GM18951 (cell line): ENCODE results near the gene FGD2.

Experiments
- POLR2A ChIP-seq: IDR thresholded peaks from 4 replicates; pipeline ENCODE4 v1.6.1; 2011; ENCODE audit warnings: mild to moderate bottlenecking; ENCODE audit not compliant: insufficient read length, insufficient read depth; ENCODE audit errors: extremely low read depth
- in situ Hi-C: fragments of 300-500 bp; cut with MboI; formaldehyde crosslinking; loops from one replicate; pipeline ENCODE4 v1.12.0; 2022; ENCODE audit warnings: low sequenced_read_pairs, mixed read lengths, inconsistent platforms; ENCODE audit not compliant: unreplicated experiment

FGD2 gene

DNA sequence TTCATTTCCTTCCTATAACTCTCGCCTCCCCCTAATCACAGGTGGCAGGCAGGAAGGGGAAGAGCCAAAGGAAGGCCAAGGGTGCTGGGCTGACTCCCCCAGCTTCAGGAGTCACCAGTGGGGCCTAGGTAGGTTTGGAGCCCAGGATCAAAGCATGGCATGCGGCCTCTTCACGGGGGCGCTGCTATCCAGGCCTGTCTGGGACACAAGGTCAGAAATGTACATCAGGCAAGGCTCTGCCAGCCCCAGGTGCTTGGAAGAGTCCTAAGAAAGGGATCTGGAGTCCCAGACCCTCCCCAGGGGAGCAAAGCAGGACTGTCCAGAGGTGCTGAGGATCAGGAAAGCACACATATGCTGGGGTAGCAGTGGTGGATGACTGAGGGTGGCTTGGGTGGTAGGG lies 40.5 kb upstream of the FGD2 start:
- in situ Hi-C loops: no loop called here
- no peak for TF ChIP-seq POLR2A

DNA sequence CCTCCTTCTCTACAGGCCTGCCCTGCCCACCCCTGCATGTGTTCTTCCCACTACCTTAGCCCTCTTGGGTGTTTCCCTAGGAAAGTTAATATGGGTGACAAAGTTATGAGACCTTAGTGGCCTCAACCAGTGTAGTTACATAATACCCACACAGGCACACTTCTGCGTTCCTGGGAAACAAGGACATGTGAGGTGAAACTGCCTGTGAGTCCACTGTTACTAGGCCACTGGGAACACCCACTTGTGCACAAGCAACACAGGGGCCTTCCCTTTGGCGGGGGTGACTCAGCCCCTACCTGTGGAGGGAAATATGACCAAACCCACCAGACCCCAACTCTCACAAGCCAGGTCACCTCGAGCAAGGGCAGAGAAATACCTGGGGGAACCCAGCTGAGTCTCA lies 38.2 kb upstream of the FGD2 start:
- TF ChIP-seq POLR2A: no peak
- in situ Hi-C loops: no loop called here

DNA sequence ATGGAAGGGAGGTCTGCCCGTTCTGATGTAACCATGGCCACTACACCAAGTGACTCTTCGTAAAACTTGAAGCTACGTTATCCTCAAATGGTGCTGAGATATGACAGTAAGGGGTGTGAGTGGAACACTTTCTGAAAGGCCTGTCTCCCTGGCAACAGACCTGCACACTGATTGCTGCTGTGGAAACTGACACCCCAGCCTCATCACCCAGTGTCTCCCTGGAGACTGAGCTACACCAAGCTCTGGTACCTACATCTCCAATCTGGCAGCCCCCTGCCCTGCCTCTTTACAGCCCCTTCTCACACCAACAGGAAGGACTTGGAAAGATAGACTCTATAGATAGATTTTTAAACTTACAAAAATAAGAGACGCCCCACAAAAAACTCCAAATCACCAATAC lies 37.7 kb upstream of the FGD2 start:
- in situ Hi-C loops: no loop called here
- no peak for TF ChIP-seq POLR2A

DNA sequence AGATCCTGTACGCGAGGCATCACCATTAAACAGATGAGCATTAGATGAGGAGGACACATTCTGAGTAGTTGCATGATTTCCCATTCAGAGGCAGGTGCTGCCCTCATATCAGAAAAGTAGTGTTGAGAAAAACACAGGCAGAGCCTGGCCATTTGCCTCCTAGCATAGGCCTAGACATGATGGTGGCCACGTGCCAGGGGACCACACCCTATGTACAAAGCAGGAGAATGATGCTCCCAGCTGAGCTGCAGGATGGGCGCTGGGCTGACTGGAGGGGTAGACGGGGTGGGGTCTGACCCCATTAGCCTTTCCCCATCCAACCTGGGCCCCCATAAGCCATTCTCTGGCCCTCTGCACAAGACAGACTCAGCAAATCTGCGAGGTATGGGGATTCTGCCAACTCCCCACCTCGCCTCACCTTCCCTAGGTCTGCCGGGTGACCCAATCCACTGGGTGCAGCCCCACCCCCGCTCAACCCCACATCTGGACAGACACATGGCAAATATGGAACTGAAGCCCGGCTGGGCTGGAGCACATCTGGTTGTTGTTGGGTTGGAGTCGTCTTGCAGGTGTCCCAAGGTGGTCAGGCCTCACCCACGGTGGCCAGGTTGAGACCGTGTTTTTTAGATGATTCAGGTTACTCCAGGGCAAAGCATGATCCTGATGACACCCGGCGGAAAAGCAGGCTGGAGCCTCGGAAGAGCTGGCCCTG lies 37.0 kb upstream of the FGD2 start:
- TF ChIP-seq POLR2A: no peak
- in situ Hi-C loops: no loop called here

DNA sequence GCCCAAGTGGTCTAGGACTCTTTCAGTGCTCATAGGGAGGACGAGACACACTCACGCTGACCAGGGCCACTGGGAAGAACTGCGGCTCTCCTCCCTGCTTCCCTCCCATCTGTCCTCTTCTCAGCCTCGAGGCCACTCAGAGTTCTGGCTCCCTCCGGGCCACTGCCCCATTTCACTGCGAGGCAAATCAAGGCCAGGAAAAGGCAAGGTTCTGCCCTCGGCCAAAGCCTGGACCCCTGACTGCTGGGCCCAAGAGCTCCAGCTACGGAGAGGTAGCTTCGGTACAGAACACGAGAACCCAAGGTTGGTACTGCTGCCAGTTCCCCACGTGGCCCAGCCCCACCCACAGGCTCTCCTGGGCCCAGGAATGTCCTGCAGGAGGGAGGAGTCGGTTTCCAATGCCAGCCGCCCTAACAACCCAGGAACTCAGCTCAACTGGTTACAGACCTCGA lies 36.2 kb upstream of the FGD2 start:
- no peak for TF ChIP-seq POLR2A
- in situ Hi-C loops: no loop called here

DNA sequence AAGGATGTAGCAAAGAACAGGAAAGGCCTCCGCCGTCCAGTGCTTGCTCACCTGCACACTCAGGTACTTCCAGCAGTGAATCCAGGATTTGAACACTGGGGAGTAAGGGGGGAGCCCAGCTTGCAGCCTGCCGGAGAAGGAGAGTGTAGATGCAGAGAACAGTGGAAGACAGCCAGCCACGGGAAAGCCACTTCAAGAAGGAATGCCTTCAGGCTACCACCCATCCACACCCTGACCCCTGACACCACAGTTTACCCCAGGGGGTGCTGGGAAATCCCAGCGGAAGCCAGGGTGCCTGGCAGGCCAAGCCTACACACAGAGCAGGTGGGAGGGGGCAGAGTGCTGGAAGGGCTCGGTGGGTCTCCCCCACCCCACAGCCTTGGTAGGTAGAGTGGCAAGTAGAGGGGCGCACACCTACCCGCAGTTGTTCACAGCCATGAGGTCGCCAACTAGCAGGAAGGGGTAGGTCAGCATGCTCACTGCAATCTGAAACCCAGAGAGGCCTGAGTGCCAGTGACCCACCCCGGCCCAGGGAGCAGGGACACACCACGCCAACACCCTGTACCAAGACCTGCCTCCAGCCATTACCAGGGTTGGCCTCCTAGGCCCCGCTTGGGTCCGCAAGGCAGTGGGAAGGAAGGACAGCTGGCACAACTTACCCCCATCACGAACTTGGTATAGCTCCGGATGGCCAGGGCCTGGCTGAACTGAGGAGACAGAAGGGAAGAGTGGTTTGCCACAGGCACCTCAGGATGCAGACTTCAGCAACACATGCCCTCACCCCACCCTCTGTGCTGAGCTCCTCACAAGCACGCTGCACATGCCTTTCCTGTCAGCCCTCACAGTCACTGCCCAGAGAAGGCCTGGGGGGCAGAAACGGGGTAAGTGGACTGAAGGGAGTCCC lies 35.2 kb upstream of the FGD2 start:
- no peak for TF ChIP-seq POLR2A
- in situ Hi-C loops: no loop called here

DNA sequence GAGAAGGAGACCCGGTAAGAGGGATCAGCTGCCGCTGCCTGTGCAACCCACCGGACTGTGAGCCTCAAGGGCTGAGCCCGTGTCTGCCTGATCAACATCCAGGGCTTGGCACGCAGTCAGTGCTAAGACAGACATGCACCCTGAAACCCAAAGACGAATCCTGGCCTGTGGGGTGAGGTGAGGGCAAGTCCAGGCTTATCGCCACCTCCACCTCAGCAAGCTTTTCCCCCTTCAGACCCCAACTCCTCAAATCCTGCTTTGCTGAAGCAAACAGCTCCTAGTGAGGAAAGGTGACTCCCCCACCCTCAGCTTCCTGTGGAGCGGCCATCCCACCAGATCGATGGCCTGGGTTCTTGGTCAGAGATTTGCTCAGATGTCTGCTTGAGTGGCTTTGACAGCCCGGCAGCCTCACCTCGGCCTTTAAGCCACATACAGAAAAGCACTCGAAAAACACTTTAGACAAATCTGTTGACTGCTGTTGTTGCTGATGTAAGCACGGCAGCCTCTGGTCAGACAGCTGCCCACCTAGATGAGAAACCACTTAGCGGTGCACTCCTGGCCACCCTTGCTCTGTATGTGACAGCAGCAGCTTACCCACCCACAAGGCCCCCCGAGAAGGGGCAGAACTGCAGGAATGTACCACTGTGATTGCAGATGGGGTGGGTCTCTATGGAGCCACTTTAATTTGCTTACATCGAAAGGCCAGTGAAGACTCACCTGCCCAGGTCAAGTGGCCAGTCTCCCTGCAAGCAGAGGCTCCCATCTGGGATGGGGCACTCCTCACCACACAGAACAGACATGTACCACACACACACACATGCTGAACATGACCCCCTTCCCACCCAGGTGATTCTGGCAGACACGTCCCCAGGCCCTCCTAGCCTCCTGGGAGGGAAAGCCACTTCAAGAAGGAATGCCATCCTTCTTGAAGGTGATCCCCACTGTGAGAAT lies 34.3 kb upstream of the FGD2 start:
- in situ Hi-C loops: no loop called here
- TF ChIP-seq POLR2A: no peak

DNA sequence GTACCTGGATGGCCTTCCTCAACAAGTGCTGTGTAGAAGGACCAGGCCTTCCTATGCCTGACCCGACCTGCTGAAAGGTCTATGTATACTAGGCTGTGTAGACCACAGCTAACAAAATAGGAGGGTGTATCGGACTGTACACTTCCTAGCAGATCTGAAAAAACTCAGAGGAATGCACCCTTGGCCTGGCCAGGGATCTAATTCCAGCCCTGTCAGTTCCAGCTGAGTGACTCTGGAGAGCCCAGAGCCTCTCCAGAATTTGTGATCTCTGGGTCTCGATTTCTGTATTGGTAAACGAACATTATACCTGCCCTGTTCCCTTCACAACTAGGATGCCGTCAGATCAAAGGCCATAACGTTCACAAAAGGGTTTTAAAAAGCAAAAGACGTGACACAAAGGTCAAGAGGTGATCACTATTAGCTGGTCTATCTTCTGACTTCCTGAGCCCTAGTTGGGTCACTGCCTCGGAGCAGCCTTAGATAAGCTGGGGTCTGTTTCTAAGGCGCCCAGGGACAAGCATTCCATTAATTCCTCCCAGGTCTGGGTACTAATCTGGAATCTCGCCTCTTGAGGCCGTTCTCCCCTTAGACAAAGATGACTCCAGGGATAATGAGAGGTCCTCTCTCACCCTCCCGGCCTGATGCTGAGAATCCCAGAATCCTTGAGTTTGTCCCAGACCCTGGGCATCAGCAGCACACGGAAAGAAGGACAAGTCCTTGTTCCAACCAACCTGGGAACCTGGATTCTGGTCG lies 33.4 kb upstream of the FGD2 start:
- no peak for TF ChIP-seq POLR2A
- in situ Hi-C loops: no loop called here

DNA sequence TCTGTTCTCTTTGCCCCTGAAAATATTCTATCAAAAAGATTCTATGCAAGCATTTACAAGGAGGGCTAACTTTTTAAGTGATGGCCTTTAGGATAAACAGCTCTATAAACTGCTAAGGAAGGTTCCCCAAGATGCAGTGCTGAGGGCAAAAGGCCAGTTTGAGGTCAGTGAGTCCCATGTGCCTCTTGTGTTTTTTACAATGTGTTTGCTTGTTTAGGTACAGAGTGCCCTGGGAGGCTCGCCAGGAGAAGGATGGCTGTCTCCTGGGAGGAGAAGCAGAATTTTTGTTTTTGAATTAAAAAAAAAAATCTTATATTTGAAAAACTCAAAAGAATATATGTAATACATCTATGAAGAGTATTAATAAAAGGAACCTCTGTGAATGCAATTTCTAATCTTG lies 32.3 kb upstream of the FGD2 start:
- in situ Hi-C loops: no loop called here
- no peak for TF ChIP-seq POLR2A

DNA sequence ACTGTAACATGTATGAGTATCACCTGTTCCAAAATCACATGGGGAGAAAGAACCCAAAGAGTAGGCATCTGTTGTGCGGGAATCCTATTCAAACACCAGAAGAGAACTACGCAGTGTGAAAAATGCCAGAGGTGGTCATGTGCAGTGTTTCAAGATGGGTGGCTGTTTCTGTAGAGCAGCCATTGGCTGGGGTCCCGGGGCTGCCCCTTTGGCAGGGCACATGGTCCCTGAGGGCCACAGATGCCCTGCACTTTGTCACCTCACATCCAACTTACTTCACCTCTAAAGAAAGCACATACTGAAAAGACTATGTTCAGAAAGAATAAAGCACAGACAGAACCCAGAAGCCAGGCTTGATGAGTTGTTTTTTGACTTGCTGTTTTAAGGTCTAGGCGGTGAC lies 31.8 kb upstream of the FGD2 start:
- in situ Hi-C loops: no loop called here
- TF ChIP-seq POLR2A: no peak

DNA sequence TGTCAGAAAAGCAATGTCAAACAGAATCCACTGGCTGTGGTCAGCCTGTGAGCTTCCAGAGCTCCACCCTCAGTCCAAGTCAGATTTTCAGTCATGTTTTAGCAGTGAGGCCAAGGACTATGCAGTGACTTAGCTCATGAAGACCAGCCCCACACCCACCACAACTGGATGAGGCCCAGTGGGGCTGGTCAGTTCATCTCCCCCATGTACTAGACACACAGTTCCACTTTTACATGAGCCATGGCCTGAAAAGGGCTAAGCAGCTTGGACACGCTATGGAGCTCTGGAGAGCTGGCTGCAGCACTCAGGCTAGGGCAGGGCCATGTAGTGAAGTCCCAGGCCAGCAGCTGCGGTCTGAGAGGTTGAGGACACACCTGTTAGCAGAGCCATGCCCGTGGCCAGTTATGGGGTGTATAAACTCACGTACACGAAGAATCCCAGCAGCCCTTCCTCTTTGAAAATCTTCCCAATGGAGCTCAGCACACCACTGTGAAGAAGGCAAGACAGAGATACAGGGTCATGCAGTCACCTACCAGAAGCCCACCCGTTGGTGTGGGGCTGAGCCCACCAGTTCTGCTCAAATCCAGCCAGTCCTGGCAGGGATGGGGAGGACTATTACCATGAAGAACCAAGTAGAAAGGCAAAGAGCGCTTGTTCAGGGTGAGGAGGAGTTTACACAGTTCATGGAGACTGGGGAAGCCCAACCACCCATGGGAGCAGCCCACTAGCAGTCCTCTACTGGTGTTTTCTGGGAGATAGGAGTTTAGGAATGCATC lies 30.0 kb upstream of the FGD2 start:
- in situ Hi-C loops: loop anchor here (25.0 kb wide), 1 partner anchor 363 kb away; no protein-coding TSS in a partner anchor
- no peak for TF ChIP-seq POLR2A

DNA sequence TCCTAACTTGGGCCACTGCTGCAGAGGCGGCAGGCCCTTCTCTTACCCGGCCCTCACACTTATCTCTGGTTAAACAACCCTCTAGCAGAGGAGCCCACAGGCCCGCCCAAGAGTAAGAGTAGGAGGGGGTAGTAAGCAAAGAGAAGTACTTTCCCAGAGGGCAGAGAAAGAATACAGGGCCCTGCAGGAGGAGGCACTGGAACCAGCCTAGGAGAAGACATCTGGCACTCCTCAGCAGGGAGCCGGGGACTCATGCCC lies 29.5 kb upstream of the FGD2 start:
- TF ChIP-seq POLR2A: no peak
- in situ Hi-C loops: loop anchor here (25.0 kb wide), 1 partner anchor 364 kb away; no protein-coding TSS in a partner anchor
